ENCODE data around the gene BGLAP.

Gene BGLAP

DNA sequence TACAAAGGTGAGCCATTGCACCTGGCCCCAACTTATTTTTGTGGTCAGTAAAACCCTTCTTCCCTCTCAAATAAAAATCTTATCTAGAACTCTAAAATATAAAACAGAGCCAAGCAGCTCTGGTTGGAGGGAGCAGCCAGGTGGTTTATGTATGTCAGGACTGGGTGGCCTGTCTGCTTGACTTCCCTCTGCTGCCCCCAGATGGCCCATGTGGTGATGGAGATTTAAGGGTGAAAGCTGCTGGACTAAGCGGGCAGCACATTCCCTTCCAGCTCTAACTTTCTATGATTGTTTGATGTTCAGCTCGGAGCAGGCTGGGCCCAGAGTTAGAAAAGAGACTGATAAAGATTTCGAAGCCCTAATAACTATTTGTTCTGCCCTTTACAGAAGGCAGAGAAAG is 17.8 kb downstream of the BGLAP start:
- DNase-seq: no peak

DNA sequence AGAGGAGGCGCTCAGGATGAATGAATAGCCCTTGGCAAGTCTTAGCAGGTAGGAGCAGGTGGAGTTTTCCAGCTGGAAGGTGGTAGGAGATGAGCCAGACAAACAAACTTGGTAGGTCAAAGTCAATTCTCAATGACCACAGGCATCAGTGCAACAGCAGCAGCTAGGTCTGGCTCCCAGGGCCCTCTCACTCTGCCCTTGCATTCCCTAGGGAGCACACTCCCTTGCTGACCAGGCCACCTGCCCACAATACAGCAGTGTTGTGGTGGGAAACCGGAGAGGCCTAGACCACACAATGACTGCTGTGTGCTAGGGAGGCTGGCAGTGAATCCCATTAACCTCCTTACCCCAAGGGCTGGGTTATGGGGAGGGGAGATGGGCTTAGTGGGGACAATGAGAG is 18.9 kb downstream of the BGLAP start:
- DNase-seq: peak; percentile 65

- DNase-seq: no peak
Measured at GRCh38 chr1:156262461-156263287, 20.7 kb downstream of the BGLAP start.

DNA sequence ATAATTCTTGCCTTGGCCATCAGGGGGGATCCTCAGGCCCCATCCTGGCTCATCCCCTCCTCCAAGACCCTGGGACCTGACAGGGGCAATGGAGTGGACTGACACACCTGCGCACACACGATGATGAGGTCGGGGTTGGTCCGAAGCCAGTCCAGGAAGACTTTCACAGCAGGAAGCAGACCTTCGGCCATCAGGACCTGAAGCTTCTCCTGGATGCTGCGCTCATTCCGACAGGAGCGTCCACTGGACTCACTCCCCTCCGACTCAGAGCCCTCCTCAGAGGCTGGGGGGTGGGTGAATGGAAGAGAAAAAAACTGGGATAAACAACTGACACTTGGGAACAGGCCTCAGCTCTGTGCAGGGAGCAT is 21.3 kb downstream of the BGLAP start:
- DNase-seq: no peak

- DNase-seq: no peak
Measured at GRCh38 chr1:156266051-156266450, 24.1 kb downstream of the BGLAP start.

DNA sequence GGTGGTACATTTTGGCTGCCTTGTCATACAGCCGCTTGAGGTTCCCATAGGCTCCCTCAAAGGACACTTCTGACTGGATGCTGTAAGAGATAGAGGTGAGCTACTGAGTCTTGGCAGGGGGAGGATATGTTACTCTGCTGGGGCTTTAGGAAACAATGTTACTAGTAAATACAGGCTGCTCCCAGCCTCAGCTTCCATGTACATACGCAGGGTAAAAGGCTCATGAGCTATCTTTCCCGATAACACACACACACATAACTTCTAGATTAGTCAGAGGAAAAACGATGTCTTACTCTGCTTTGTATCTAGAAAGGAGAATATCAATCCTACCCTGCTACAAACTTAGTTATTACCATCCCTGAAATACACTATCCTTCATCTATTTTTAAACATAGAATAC is 26.4 kb downstream of the BGLAP start:
- no peak for DNase-seq

DNA sequence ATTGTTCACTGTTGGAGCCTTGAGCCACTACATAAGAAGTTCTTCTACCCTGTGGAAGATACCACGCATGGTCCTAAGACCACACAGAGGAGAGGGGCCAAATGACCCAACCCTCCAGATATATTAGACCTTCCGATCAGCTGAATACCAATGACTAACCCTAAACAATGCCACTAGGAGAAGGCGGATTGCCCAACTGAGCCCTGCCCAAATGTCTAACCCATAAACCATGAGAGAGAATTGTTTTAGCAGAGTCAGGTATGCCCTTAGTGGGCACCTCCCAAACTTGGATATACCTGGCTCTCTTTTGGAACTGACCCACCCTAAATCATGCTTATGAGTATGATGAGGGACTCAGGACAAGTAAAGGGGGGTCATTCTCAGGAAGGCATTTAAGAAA is 28.3 kb downstream of the BGLAP start:
- no peak for DNase-seq

DNA sequence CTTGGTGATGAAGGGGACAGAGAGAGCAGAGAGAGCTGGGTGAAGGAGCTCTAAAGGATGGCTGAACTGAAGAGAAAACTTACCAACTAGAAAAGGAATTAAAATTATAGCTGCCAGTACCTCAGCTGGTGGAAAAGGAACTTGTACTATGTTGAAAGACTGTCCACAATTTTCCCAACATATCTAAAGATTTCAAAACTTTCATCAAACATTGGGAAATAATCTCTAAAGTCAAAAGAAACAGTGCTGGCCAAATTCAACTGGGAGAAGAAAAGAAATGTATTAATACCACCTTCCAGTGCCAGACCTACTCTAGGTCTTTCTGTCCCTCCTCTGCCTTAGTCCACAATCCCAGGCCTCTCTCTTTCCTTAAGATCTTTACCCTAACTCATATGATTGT is 34.5 kb downstream of the BGLAP start:
- DNase-seq: no peak

DNA sequence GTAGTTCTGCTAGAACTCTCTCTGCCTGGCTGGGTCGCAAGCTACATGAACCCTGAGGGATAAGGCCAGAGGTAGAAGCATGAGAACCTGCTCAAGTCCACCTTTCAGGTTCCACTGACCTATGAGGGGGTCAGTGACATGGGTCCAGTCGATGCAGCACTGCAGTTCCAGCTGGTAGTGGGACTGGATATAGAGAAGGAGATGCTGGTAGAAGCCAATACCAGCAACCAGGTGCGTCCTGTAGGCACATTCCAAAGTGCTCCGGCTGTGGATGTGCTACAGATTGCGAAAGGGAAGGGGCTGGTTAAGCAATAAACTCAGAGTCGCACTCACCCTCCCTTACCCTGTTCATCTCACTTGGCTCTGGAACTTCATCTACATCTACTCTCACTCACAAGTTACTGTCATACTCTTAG is 35.0 kb downstream of the BGLAP start:
- DNase-seq: no peak

DNA sequence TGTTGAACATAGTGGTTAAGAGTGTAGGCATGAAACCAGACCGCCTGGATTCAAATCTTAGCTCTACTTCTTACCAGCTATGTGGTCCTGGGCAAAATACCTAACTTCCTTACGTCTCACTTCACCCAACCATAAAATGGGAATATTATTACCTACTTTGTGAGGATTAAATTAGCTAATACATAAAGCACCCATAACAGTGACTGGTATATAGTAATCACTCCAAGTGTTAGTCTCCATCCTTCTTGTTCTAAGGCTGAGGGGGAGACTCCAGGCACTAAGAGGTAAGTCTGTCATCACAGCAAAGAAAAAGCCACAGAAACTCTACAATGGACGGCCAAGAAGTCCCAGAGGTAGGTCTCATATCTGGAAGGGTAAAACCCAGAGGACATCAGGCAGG is 37.9 kb downstream of the BGLAP start:
- DNase-seq: no peak

GRCh38 chr1:156281281-156281680 is 39.3 kb downstream of the BGLAP start:
- DNase-seq: no peak

- DNase-seq: no peak
Measured at GRCh38 chr1:156281693-156282478, 39.9 kb downstream of the BGLAP start.

DNA sequence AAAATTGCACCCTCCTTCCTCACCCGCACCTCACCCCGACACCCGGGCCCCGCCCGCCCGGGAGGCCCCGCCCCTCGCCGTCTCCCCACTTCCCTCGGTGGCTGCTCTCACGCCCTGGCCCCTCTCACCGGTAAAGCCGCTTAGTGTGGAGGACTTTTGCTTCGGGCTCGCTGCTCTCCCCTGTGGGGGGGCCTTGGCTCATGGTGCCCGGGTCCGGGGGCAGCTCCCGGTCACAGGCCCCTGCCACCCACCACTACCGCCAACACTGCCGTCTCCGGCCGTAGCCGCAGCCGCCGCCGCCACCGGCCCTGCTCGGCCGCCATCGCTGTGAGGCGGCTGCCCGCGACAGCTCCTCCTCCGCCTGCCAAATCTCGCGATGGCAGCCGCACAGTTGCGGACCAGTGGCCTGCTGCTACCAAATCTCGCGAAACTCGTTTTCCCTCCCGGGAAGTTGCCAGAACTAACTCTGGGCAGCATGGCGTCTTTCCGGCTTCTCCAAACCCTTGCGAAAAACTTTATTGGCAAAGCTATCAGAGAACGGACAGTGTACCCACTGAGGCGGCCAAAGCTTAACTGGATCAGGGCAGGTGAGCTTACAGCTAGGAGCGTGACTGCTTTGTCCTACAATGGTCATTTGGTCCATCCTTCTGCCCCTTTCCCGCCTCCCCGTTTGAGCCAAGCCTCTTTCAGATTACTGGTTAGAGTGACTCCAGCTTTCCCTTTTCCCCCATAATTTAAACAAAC is 40.7 kb downstream of the BGLAP start, which contains the start of gene SMG5:
SMG5 (minus strand) TSS at position 347 of the 744 bp plus-strand sequence; CDS start at position 202, 145 bp downstream.
- DNase-seq: peak; percentile 99

DNA sequence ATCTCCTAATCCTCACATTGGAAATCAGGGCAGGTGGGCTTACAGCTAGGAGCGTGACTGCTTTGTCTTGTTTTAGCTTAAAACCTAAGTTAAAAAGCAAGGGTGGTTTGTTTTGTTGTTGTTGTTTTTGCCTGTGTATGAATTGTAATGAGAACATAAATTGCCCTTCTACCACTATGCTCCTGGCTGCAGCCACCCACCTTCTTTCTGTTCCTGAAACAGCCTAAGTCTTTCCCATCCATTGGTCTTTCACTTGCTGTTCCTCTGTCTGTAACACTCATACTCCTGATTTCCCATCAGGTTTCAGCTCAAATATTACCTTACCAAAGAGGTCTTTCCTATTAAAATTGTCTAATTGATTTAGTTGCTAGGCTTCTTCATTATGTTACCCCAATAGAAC is 41.5 kb downstream of the BGLAP start:
- no peak for DNase-seq

- DNase-seq: no peak
Measured at GRCh38 chr1:156284112-156284511, 42.1 kb downstream of the BGLAP start, which contains the start of gene TMEM79. TMEM79 (plus strand) TSS chr1:156284325; CDS start chr1:156285227, 902 bp downstream.

GRCh38 chr1:156284757-156285156 is 42.8 kb downstream of the BGLAP start:
- DNase-seq: no peak

- no peak for DNase-seq
Measured at GRCh38 chr1:156285437-156285836, 43.5 kb downstream of the BGLAP start.

GRCh38 chr1:156286061-156286460 is 44.1 kb downstream of the BGLAP start:
- DNase-seq: no peak

DNA sequence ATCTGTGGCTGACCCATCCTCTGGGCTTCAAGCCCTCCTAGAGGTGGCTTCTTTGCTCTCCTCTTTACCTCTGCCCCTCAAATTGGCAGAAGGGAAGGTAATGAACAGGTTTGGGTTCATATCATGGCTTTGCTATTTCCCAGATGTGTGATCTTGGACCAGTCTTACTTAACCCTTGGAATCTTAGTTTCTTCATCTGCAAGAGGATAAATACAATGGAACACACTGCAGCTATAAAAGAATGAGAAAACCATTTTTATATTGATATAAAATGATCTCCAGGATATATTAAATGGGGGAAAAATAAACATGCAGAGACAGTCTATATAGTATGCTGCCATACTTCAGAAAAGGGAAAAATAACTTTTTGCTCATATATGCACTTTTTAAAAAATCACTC is 47.9 kb downstream of the BGLAP start:
- no peak for DNase-seq

GRCh38 chr1:156291226-156292061 is 49.5 kb downstream of the BGLAP start:
- peak; percentile 99 for DNase-seq
